Dendritic cell treated with granulocyte-macrophage colony-stimulating factor and Interleukin-4, amounts not matched to agents 40 ng/mL and 50 ng/mL, for 4 days (primary cell): Measurements from ENCODE around the gene FAT2.

Source experiments
- H3K27ac Mint-ChIP-seq: one replicate; pipeline ENCODE4 v1.8.0; 2022; ENCODE audit warnings: mild to moderate bottlenecking, mixed read lengths
- H3K27me3 Mint-ChIP-seq: one replicate; pipeline ENCODE4 v1.8.0; 2022; ENCODE audit warnings: mild to moderate bottlenecking, mixed read lengths
- H3K36me3 Mint-ChIP-seq: one replicate; pipeline ENCODE4 v1.8.0; 2022; ENCODE audit warnings: low read depth, mixed read lengths
- H3K4me1 Mint-ChIP-seq: one replicate; pipeline ENCODE4 v1.8.0; 2022; ENCODE audit warnings: low read depth, mixed read lengths
- H3K4me3 Mint-ChIP-seq: one replicate; pipeline ENCODE4 v1.8.0; 2022; ENCODE audit warnings: mild to moderate bottlenecking, moderate library complexity, mixed read lengths
- H3K9me3 Mint-ChIP-seq: one replicate; pipeline ENCODE4 v1.8.0; 2022; ENCODE audit warnings: mixed read lengths
- intact Hi-C: fragments of 100-400 bp; cut with micrococcal nuclease; formaldehyde crosslinking; loops from one replicate; pipeline ENCODE4 v1.15.0; 2022

FAT2 gene, protein sequence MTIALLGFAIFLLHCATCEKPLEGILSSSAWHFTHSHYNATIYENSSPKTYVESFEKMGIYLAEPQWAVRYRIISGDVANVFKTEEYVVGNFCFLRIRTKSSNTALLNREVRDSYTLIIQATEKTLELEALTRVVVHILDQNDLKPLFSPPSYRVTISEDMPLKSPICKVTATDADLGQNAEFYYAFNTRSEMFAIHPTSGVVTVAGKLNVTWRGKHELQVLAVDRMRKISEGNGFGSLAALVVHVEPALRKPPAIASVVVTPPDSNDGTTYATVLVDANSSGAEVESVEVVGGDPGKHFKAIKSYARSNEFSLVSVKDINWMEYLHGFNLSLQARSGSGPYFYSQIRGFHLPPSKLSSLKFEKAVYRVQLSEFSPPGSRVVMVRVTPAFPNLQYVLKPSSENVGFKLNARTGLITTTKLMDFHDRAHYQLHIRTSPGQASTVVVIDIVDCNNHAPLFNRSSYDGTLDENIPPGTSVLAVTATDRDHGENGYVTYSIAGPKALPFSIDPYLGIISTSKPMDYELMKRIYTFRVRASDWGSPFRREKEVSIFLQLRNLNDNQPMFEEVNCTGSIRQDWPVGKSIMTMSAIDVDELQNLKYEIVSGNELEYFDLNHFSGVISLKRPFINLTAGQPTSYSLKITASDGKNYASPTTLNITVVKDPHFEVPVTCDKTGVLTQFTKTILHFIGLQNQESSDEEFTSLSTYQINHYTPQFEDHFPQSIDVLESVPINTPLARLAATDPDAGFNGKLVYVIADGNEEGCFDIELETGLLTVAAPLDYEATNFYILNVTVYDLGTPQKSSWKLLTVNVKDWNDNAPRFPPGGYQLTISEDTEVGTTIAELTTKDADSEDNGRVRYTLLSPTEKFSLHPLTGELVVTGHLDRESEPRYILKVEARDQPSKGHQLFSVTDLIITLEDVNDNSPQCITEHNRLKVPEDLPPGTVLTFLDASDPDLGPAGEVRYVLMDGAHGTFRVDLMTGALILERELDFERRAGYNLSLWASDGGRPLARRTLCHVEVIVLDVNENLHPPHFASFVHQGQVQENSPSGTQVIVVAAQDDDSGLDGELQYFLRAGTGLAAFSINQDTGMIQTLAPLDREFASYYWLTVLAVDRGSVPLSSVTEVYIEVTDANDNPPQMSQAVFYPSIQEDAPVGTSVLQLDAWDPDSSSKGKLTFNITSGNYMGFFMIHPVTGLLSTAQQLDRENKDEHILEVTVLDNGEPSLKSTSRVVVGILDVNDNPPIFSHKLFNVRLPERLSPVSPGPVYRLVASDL (N-terminal part only)

DNA sequence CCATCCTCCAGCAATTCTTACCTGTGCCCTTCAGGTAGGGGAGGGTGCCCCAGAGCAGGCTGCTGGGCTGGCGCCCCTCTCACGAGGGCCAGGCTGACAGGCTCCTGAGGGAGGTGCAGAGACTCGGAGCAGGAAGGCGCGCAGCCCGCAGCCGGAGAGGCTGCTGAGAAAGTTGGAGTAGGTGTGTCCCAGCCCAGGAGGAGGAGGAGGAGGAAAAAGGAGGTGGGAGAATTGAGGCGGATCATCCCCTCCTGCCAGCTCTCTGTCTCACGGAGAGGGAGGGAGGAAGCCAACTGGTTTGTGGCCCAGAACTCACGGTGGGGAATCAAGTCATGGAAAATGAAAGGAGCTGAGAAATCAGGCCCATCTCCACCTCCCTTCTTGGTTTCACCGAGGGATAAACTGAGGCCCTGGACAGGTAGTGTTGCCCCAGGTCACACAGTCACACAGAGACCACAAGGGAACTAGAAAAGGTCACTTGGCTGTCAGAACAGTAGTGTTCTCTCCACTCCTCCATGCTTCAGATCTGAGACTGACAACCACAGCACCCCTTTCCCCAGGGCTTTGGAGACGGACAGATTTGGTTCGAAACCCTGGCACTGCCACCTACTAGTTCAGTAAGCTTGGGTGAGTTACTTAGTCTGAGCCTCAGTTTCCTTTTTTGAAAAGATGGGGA is at the start of gene FAT2:
Gene FAT2, minus strand, starts transcription at position 188 of the 676 bp plus-strand sequence. CDS start 22,400 bp downstream, outside the sequence.
- no peaks in the 10 kb centered on the region for H3K9me3 Mint-ChIP-seq
- H3K27me3 Mint-ChIP-seq, result peaks cover 5% of the 10 kb centered on the region
- peaks cover 12% of the 10 kb centered on the region for H3K4me1 Mint-ChIP-seq
- intact Hi-C loops, result no loop called here
- H3K36me3 Mint-ChIP-seq, result no peaks in the 10 kb centered on the region
- no peak within 1 kb of the TSS for H3K27ac Mint-ChIP-seq
- no peak within 1 kb of the TSS for H3K4me3 Mint-ChIP-seq

DNA sequence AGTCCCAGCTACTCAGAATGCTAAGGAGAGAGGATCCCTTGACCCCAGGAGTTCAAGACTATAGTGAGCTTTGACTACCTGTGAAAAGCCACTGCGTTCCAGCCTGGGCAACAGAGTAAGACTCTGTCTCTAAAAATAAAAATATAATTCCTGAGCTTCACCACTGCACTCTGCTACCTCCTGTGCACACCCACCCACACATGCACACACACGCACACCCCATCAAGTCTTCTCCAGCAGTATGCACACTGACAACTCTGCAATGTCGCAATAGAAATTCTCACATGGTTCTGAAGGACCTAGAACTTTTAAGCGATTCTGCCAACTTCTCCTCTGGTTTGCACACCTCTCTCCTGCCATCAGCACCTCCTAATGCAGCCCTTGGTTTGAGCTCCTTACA is 47.5 kb upstream of the FAT2 start:
- Mint-ChIP-seq H3K4me3 (no peak overlapping the region), H3K4me1 (peaks cover 13% of the 10 kb centered on the region), H3K27me3 (peaks cover 15% of the 10 kb centered on the region), H3K9me3 (no peaks in the 10 kb centered on the region), H3K36me3 (no peaks in the 10 kb centered on the region), H3K27ac (no peak overlapping the region)
- intact Hi-C loops, result no loop called here

DNA sequence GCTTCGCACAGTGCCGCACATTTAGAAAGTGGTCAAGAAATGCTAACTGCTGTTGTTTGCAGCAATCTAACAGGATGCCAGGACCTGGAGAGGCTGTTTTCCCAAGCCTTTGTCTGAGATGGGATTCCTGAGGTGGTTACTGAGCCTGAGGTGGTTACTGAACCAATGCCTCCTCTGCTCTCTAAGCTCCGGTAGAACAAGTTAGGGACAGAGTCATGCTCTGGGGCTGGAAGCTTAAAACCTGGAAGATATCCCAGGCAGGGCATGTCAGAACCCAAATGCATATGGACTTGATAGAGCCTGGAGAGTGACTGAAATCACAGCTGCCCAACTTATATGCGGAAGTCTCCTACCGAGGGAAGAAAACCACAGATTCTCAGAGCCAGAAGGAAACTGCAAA is 46.5 kb upstream of the FAT2 start:
- H3K27ac Mint-ChIP-seq, result no peak overlapping the region
- no peaks in the 10 kb centered on the region for H3K36me3 Mint-ChIP-seq
- no peak overlapping the region for H3K4me3 Mint-ChIP-seq
- H3K27me3 Mint-ChIP-seq, result peaks cover 15% of the 10 kb centered on the region
- H3K4me1 Mint-ChIP-seq, result peaks cover 17% of the 10 kb centered on the region
- intact Hi-C loops, result no loop called here
- no peaks in the 10 kb centered on the region for H3K9me3 Mint-ChIP-seq

DNA sequence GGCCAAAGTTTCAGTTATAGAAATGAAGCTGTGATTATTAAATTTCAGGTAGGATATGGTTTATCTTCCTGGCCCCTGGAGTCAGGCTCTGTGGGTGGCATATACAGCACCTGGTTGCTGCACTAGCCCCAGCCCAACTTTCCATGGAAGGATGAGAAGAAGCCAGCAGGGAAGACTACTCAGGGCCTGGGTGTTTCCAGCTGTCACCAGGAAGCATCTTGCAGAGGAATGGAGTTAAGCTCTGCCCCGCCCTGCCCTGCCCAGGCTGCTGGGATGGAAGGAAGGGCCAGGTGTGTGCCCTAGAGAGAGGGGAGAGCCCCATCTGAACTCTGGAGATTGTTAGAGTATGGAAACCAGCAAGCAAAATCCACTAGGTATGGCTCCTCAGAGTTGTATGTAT is 42.8 kb upstream of the FAT2 start:
- H3K27me3 Mint-ChIP-seq, result peaks cover 13% of the 10 kb centered on the region
- H3K4me1 Mint-ChIP-seq, result peaks cover 4% of the 10 kb centered on the region
- intact Hi-C loops, result no loop called here
- H3K27ac Mint-ChIP-seq, result no peak overlapping the region
- no peaks in the 10 kb centered on the region for H3K9me3 Mint-ChIP-seq
- no peak overlapping the region for H3K4me3 Mint-ChIP-seq
- H3K36me3 Mint-ChIP-seq, result no peaks in the 10 kb centered on the region

DNA sequence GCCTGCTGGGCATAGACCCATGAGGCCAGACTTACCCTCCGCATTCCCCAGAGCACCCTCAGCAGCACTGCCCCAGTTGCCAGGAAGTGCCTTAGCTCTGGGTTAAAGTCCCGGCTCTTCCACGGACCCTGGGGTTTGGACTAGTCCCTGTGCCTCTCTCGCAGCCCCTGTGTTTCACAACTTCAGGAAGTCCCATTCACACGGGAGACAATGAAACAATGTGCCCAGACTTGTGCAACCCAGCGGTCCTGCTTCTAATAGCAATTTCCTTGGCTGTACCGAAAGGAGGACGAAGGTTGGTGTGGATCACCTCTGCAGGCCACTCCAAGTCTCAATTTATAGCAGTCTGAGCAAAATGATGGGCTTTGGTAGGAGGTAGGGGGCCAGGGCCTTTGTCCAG is 41.8 kb upstream of the FAT2 start:
- Mint-ChIP-seq H3K4me3 (no peak overlapping the region), H3K4me1 (peaks cover 4% of the 10 kb centered on the region), H3K9me3 (no peaks in the 10 kb centered on the region), H3K27me3 (peaks cover 10% of the 10 kb centered on the region), H3K36me3 (no peaks in the 10 kb centered on the region), H3K27ac (no peak overlapping the region)
- intact Hi-C loops, result no loop called here

DNA sequence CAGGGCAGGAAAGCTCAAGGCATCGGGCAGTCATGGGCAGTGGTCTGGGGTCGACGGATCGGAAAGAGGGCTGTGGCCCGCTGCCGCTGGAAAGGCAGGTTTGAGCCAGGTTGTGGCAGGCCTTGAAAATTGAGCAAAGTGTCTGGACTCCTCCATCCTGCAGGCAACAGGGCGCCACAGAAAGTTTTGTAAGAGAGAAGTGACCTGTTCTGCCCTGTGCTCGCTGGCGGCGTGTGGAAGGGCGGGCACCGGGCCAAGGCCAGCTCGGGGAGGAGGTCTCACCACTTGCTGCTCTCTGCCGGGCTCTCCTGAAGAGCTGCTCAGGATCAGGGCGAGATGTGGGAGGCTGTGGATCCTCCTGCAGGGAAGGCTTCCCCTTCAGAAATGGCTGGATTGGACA is 41.4 kb upstream of the FAT2 start:
- no peak overlapping the region for H3K4me3 Mint-ChIP-seq
- no peak overlapping the region for H3K27ac Mint-ChIP-seq
- no peaks in the 10 kb centered on the region for H3K36me3 Mint-ChIP-seq
- no peaks in the 10 kb centered on the region for H3K9me3 Mint-ChIP-seq
- peaks cover 10% of the 10 kb centered on the region for H3K27me3 Mint-ChIP-seq
- peaks cover 4% of the 10 kb centered on the region for H3K4me1 Mint-ChIP-seq
- intact Hi-C loops, result no loop called here

DNA sequence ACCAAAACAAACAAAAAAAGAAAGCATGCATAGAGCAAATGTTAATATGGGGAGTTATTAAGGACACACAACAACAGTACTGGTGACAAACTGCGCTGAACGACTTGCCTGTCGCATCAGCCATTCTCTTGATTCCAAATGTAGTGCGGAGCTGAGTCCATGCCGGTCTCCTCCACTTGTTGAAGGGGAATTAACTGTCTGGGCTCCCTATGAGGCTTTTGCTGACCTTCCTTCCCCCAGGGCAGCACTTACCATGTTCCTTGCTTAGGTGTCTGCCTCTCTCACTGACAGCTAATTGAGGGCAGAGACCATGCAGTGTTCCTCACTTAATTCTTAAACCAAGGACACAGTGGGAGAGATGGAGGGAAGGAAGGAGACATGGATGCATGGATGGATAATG is 40.8 kb upstream of the FAT2 start:
- Mint-ChIP-seq H3K36me3 (no peaks in the 10 kb centered on the region), H3K27ac (no peak overlapping the region), H3K27me3 (peaks cover 10% of the 10 kb centered on the region), H3K9me3 (no peaks in the 10 kb centered on the region), H3K4me1 (peaks cover 4% of the 10 kb centered on the region), H3K4me3 (no peak overlapping the region)
- intact Hi-C loops, result no loop called here

DNA sequence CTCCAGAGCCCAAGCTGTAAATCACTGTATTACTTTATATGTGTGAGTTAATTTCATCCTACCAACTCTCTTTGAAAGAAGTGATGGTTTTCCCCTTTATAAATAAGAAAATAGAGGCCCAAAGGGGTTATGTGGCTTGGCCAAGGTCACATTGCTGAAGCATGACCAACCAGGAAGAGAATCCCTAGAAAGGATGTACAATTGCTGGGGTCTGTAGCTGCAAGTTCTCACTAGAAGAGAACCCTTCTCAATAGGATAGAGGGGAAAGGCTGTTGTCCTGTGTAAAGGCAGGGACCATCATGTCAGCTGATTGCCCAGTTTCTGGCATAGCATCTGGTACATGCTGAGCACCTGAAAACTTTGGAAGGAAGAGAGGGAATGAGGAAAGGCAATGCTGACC is 39.0 kb upstream of the FAT2 start:
- Mint-ChIP-seq H3K27ac (no peak overlapping the region), H3K9me3 (no peaks in the 10 kb centered on the region), H3K27me3 (no peaks in the 10 kb centered on the region), H3K36me3 (no peaks in the 10 kb centered on the region), H3K4me3 (no peak overlapping the region), H3K4me1 (peaks cover 4% of the 10 kb centered on the region)
- intact Hi-C loops, result no loop called here

DNA sequence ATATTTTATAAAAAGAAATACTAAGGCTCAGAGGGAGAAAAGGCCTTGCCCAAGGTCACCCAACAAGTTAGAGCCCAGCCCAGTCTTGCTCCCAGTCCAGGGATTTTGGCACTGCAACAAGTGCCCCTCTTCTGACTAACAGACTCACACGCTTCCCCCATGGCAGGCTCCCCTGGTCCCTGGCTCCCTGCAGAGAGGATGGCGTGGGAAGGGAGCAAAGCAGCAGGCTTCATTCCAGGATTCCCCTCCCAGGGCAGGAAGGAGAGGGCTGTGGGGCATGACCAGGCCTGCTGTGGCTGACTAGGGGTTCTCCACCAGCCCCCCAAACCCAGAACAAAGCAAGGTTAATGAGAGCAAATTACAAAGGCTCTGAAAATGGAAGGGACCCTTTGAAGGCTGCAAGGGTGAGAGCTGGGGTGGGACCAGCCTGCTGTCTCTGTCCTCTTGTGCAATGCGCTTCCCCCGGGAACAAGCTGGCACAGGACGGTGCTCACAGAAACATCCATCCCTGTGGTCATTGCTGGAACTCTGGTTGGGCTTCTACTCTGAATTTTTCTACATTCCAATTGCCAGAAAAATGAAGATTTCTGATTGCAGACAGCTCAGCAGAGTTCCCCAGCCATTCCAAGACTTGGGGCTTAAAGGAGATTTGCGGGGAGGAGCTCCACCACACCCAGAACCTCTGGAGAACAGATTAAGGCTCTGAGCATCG is 37.1 kb upstream of the FAT2 start:
- Mint-ChIP-seq H3K4me3 (no peak overlapping the region), H3K36me3 (no peaks in the 10 kb centered on the region)

DNA sequence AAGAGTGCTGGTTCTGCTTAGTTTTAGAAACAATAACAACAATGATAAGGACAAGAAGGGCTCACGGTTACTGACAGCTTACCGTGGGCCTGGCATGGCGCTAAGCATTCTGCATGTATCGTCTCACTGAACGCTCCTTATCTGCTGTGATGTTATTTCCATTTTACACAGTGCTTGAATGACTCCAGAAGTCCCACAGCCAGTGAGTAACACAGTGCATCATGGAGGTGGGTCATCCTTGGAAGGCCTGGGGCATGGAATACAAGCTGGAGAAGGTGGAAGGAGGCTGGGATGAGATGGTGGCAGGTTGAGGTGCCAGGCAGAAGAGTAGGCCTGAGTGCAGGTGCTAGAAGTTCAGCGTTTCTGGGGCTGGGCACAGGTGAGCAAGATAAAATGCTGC is 36.5 kb upstream of the FAT2 start:
- Mint-ChIP-seq H3K4me3 (no peak overlapping the region), H3K4me1 (no peaks in the 10 kb centered on the region), H3K27me3 (no peaks in the 10 kb centered on the region), H3K27ac (no peak overlapping the region), H3K36me3 (no peaks in the 10 kb centered on the region), H3K9me3 (no peaks in the 10 kb centered on the region)
- intact Hi-C loops, result no loop called here

More for the DNA sequence above, 37.1 kb upstream of the FAT2 start:
- intact Hi-C loops, result no loop called here
- Mint-ChIP-seq H3K4me1 (peaks cover 4% of the 10 kb centered on the region), H3K9me3 (no peaks in the 10 kb centered on the region), H3K27ac (no peak overlapping the region), H3K27me3 (no peaks in the 10 kb centered on the region)

DNA sequence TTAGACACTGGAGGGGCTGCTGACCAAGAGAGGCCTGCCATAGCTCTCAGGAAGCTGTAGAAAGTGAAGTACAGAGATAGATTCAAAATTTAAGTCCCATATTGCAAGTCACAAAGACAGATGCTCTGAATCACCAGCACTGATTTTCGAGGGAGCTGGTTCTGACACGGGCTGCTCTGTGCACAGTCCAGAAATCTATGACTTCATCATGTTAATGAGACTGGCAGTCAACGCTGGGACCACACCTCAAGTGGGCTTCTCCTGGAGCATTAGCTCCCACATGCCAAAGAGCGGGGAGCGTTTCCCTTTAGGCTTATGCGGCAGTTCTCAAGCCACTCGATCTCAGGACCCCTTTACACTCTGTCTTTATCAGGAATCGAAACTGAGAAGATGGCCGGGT is 34.2 kb upstream of the FAT2 start:
- no peaks in the 10 kb centered on the region for H3K9me3 Mint-ChIP-seq
- H3K27ac Mint-ChIP-seq, result no peak overlapping the region
- intact Hi-C loops, result no loop called here
- H3K4me3 Mint-ChIP-seq, result no peak overlapping the region
- no peaks in the 10 kb centered on the region for H3K4me1 Mint-ChIP-seq
- H3K36me3 Mint-ChIP-seq, result no peaks in the 10 kb centered on the region
- H3K27me3 Mint-ChIP-seq, result peaks cover 8% of the 10 kb centered on the region

DNA sequence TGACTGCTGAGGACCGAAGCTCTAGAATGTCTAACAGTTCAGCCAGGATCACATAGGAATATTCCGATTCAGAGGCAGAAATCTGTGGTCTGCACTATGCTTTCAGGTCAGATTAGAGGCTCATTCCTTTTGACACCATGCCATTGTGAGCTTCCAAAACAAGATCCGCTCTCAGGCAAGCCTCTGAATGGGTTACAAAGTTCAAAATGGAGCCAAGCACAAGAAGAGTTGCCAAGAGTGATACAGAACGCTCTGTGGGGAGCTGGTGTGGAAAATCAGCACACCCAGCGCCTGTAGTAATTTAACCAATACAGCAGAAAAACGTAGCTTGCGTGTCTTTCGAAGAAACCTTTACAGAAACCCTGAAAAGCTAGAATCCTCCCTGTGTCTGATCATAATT is 33.3 kb upstream of the FAT2 start:
- Mint-ChIP-seq H3K9me3 (no peaks in the 10 kb centered on the region), H3K36me3 (no peaks in the 10 kb centered on the region), H3K27me3 (peaks cover 8% of the 10 kb centered on the region), H3K4me3 (no peak overlapping the region), H3K4me1 (no peaks in the 10 kb centered on the region), H3K27ac (no peak overlapping the region)
- intact Hi-C loops, result no loop called here
